HepG2 (cell line): Measurements from ENCODE around the gene OR6B2. TPM values are rescaled to one million over a fixed set of nuclear protein-coding genes. Genes with fewer than 3 reads are reported as not detected.

Experiments used
- ATAC-seq: fragments of 200-7000 bp; cut with Tn5 transposase; 3 replicates; pipeline ENCODE4 v1.9.1; 2020; ENCODE audit warnings: mild to moderate bottlenecking, moderate library complexity
- BruUV-seq: library from RNA; stranded (reverse); fragments of 400-500 nt; replicated peaks from 2 replicates; lab custom pipeline; 2021; lab: Mats Ljungman, UMichigan
- CTCF ChIA-PET: fragments of 300-600 bp; formaldehyde crosslinking; extraction: SDS; loops from one replicate; lab custom pipeline; 2021; ENCODE audit warnings: low total read pairs, inconsistent platforms, low intra/inter-chr PET ratio; lab: Yijun Ruan, JAX
- POLR2A ChIA-PET: fragments of 350-600 bp; sonication (Branson Sonifier 250); formaldehyde crosslinking; loops from one replicate; lab custom pipeline; 2020; ENCODE audit warnings: antibody characterized with exemption, inconsistent platforms; lab: Yijun Ruan, JAX
- DNase-seq: peaks from one replicate; pipeline ENCODE4 v3.0.0-alpha.2; 2015; ENCODE audit warnings: low spot score
- FAIRE-seq: peaks from 3 replicates; lab custom pipeline; 2011; peaks lifted over from hg19 to GRCh38; lab: Jason Lieb, UNC
- H2AFZ ChIP-seq: one replicate; pipeline ENCODE4 v1.6.1; 2011; ENCODE audit warnings: low read length, inconsistent platforms
- H3K27ac ChIP-seq: fragments of 300-600 bp; 3 replicates; pipeline ENCODE4 v1.8.0; 2011; ENCODE audit warnings: mixed run types, mild to moderate bottlenecking, mixed read lengths, low read length, inconsistent platforms; ENCODE audit not compliant: insufficient read depth; ENCODE audit errors: extremely low read length
- H3K27me3 ChIP-seq, 2 experiments: fragments of 200-600 bp in 1 of 2; 2 replicates in 1 of 2; 3 replicates in 1 of 2; pipeline versions ENCODE4 v1.6.0 to v1.8.0; 2011; ENCODE audit warnings: low read length in 2 of 2, mild to moderate bottlenecking in 2 of 2, moderate library complexity in 2 of 2, inconsistent platforms in 1 of 2; ENCODE audit not compliant: insufficient read depth in 2 of 2, control insufficient read depth in 1 of 2
- H3K36me3 ChIP-seq, 2 experiments: fragments of 200-600 bp in 1 of 2; replicated peaks in 1 of 2; 2 replicates in 1 of 2; 3 replicates in 1 of 2; pipeline versions ENCODE4 v1.5.1 to v1.8.0; 2011; ENCODE audit warnings: low read length in 2 of 2, inconsistent platforms in 1 of 2; ENCODE audit not compliant: insufficient read depth in 2 of 2, control insufficient read depth in 1 of 2
- H3K4me1 ChIP-seq: 2 replicates; pipeline ENCODE4 v1.5.1; 2012; ENCODE audit warnings: low read length, inconsistent platforms; ENCODE audit not compliant: insufficient read depth
- H3K4me2 ChIP-seq: 2 replicates; pipeline ENCODE4 v1.6.0; 2011; ENCODE audit warnings: low read depth, low read length, inconsistent platforms
- H3K4me3 ChIP-seq, 3 experiments: fragments of 200-600 bp in 1 of 3; sonication (generic), shearing (Covaris generic) in 1 of 3; replicated peaks in 1 of 3; 2 replicates each; pipeline ENCODE4 v1.5.1; 2011 to 2016; ENCODE audit warnings: low read length in 3 of 3, inconsistent platforms in 2 of 3, low read depth in 2 of 3, mild to moderate bottlenecking in 2 of 3, control low read depth in 1 of 3, mixed read lengths in 1 of 3; ENCODE audit not compliant: insufficient read depth in 1 of 3
- H3K79me2 ChIP-seq: one replicate; pipeline ENCODE4 v1.6.1; 2011; ENCODE audit warnings: low read length, inconsistent platforms; ENCODE audit not compliant: insufficient read depth
- H3K9ac ChIP-seq: 2 replicates; pipeline ENCODE4 v1.6.0; 2011; ENCODE audit warnings: mild to moderate bottlenecking, low read depth, low read length, inconsistent platforms; ENCODE audit not compliant: insufficient read depth
- H3K9me3 ChIP-seq: 2 replicates; pipeline ENCODE4 v1.5.1; 2012; ENCODE audit warnings: mild to moderate bottlenecking, low read length
- H4K20me1 ChIP-seq: 2 replicates; pipeline ENCODE4 v1.6.0; 2011; ENCODE audit warnings: inconsistent platforms, mild to moderate bottlenecking, low read length, moderate library complexity; ENCODE audit not compliant: insufficient read depth
- EHMT2 ChIP-seq: fragments of 200-600 bp; sonication (generic); IDR thresholded peaks from 2 replicates; pipeline ENCODE4 v1.7.0; 2017; ENCODE audit warnings: antibody characterized with exemption, low read depth, low read length, borderline replicate concordance
- IRF2 ChIP-seq: IDR thresholded peaks from 2 replicates; pipeline ENCODE4 v1.6.1; 2018; ENCODE audit warnings: missing genetic modification reagents, missing compliant biosample characterization
- MBD4 ChIP-seq: IDR thresholded peaks from 2 replicates; pipeline ENCODE4 v1.6.1; 2012; ENCODE audit warnings: low read length, inconsistent platforms, borderline replicate concordance
- NBN ChIP-seq: fragments of 450-650 bp; conservative IDR thresholded peaks from 2 replicates; pipeline ENCODE4 v1.6.1; 2017
- PAF1 ChIP-seq: IDR thresholded peaks from 2 replicates; pipeline ENCODE4 v1.6.1; 2016; ENCODE audit warnings: missing genetic modification reagents, missing compliant biosample characterization
- RBFOX2 ChIP-seq: fragments of 200-400 bp; formaldehyde crosslinking; IDR thresholded peaks from 2 replicates; pipeline ENCODE4 v1.6.1; 2017; ENCODE audit warnings: low read depth, mild to moderate bottlenecking, low read length
- RNF2 ChIP-seq: fragments of 450-650 bp; conservative IDR thresholded peaks from 2 replicates; pipeline ENCODE4 v1.6.1; 2016; ENCODE audit warnings: low read depth
- SAFB2 ChIP-seq: sonication (generic); formaldehyde crosslinking; IDR thresholded peaks from 2 replicates; pipeline ENCODE4 v1.5.1; 2020; ENCODE audit warnings: missing genetic modification reagents, low read depth, mild to moderate bottlenecking, borderline replicate concordance
- TSC22D2 ChIP-seq: sonication (generic); formaldehyde crosslinking; IDR thresholded peaks from 2 replicates; pipeline ENCODE4 v1.5.1; 2020; ENCODE audit warnings: missing genetic modification reagents, mild to moderate bottlenecking, borderline replicate concordance
- ZNF124 ChIP-seq: sonication (generic); formaldehyde crosslinking; IDR thresholded peaks from 2 replicates; pipeline ENCODE4 v1.4.0; 2020; ENCODE audit warnings: missing genetic modification reagents
- ZNF3 ChIP-seq: IDR thresholded peaks from 2 replicates; pipeline ENCODE4 v1.7.0; 2017; ENCODE audit warnings: inconsistent platforms
- ZNF619 ChIP-seq: sonication (generic); formaldehyde crosslinking; IDR thresholded peaks from 2 replicates; pipeline ENCODE4 v1.4.0; 2020; ENCODE audit warnings: mild to moderate bottlenecking, missing genetic modification reagents
- WGBS: methylation state at CpG from one replicate; pipeline ENCODE4 v1.1.6; 2017; ENCODE audit warnings: low lambda C conversion rate; 5-methylcytosine and 5-hydroxymethylcytosine counted together
- in situ Hi-C: cut with HindIII; loops from 2 replicates; pipeline ENCODE4 v1.10.0; 2017; ENCODE audit warnings: low pct_unique_long_range_greater_than_20kb; ENCODE audit not compliant: extremely low pct_ligation_motif_present
- intact Hi-C: fragments of 100-400 bp; cut with micrococcal nuclease; formaldehyde crosslinking; loops from one replicate; pipeline ENCODE4 v1.10.0; 2022; ENCODE audit not compliant: unreplicated experiment
- polyA plus RNA-seq, 8 experiments: library from polyadenylated mRNA; depleted of rRNA in 3 of 8; stranded (reverse) in 7 of 8; unstranded in 1 of 8; fragments of >200 nt; fragmentation: Illumina TruSeq in 4 of 8; extraction: Trizol in 4 of 8; gene quantifications; 2 replicates each; pipeline versions ENCODE4 v1.2.1 to v1.2.3, GENCODE V29; 2011 to 2016; ENCODE audit warnings: low read depth in 4 of 8, missing spikeins in 1 of 8, mixed read lengths in 1 of 8; ENCODE audit not compliant: insufficient read depth in 1 of 8
- total RNA-seq, 5 experiments: library from RNA; depleted of rRNA; stranded (reverse); fragments of >200 nt; fragmentation: Illumina TruSeq; extraction: Trizol; gene quantifications; 2 replicates each; pipeline ENCODE4 v1.2.3, GENCODE V29; 2016; ENCODE audit warnings: low read depth in 1 of 5
- TF ChIP-seq, protein P1 (sequence below): IDR thresholded peaks from 2 replicates; pipeline ENCODE4 v1.4.0; 2020; ENCODE audit warnings: mild to moderate bottlenecking, missing genetic modification reagents
- TF ChIP-seq, protein P2 (sequence below): IDR thresholded peaks from 2 replicates; pipeline ENCODE4 v1.6.1; 2016; ENCODE audit warnings: mild to moderate bottlenecking, missing biosample characterization, missing genetic modification reagents
- TF ChIP-seq, protein P3 (sequence below): sonication (generic); formaldehyde crosslinking; IDR thresholded peaks from 2 replicates; pipeline ENCODE4 v1.5.0; 2020; ENCODE audit warnings: missing genetic modification reagents, mild to moderate bottlenecking, borderline replicate concordance

Gene OR6B2
- total and polyA plus RNA-seq, 2 of the 13 experiments (the other 11 are each of a cell fraction or from before 2014, with no cell fraction given), result not detected

DNA sequence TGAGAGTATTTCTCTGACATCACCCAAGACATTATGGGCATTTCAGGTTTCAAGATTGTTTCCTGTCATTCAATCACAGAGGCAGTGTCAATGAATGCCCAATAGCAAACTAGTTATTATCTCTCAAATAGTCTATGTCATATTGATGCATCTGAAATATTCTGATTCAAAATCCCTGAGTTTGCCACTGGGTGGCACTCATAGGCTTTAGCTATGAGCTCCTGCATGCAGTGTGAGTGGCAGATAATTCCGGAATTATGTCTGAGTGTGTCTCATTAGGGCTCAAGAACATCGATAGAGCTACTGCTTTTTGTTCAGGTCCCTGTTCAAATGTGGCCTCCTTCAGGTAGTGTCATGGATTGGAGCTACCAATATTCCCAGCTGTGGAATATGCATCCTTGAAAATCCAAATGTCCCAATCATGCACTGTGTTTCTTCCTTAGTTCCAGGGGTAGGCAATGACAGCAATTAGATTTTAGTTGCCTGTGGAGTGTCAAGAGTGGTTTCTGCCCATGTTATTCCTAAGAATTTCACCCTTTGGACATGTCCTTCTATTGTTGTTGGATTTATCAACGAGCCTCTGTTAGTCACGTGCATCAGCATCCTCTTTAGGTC lies 30.9 kb upstream of the OR6B2 start (continued):
- TF ChIP-seq, protein P1, sequence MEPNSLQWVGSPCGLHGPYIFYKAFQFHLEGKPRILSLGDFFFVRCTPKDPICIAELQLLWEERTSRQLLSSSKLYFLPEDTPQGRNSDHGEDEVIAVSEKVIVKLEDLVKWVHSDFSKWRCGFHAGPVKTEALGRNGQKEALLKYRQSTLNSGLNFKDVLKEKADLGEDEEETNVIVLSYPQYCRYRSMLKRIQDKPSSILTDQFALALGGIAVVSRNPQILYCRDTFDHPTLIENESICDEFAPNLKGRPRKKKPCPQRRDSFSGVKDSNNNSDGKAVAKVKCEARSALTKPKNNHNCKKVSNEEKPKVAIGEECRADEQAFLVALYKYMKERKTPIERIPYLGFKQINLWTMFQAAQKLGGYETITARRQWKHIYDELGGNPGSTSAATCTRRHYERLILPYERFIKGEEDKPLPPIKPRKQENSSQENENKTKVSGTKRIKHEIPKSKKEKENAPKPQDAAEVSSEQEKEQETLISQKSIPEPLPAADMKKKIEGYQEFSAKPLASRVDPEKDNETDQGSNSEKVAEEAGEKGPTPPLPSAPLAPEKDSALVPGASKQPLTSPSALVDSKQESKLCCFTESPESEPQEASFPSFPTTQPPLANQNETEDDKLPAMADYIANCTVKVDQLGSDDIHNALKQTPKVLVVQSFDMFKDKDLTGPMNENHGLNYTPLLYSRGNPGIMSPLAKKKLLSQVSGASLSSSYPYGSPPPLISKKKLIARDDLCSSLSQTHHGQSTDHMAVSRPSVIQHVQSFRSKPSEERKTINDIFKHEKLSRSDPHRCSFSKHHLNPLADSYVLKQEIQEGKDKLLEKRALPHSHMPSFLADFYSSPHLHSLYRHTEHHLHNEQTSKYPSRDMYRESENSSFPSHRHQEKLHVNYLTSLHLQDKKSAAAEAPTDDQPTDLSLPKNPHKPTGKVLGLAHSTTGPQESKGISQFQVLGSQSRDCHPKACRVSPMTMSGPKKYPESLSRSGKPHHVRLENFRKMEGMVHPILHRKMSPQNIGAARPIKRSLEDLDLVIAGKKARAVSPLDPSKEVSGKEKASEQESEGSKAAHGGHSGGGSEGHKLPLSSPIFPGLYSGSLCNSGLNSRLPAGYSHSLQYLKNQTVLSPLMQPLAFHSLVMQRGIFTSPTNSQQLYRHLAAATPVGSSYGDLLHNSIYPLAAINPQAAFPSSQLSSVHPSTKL (CRISPR knock-in tag), result 0 out of 2 replicates have a peak, but pooled peaks have one; percentile 26
- no peak for TF ChIP-seq RNF2
- no peak for TF ChIP-seq NBN
- no peak for TF ChIP-seq TSC22D2

DNA sequence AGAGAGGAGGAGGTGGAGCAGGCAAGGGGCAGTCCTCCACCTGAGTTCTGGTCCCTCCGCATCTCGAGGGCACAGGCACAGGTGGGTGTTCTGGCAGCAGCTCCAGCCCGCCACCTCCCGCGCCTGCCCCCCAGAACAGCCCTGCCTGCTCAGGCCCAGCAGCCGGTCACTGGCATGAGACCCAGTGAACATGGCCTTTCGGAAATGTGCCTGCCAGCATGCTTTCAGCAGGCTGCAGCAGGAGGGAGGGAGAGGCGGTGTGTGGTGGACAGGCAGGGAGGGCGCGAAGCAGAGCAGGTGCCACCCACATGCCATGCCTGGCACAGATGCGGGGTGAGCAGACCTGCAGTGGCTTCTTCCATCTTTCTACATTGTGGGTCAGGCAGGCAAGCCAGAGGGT lies 26.4 kb upstream of the OR6B2 start:
- Histone ChIP-seq H3K27ac (no peak overlapping the region), H3K36me3 (no peaks in the 10 kb centered on the region), H3K4me3 (no peak overlapping the region), H3K9me3 (no peaks in the 10 kb centered on the region), H4K20me1 (no peaks in the 10 kb centered on the region; the same call in 1 of the 2 replicates), H3K79me2 (no peaks in the 10 kb centered on the region), H2AFZ (no peak overlapping the region), H3K4me2 (no peak overlapping the region), H3K9ac (no peak overlapping the region), H3K4me1 (peaks cover 11% of the 10 kb centered on the region; the same call in 1 of the 2 replicates), H3K27me3 (peaks cover 3 to 55% of the 10 kb centered on the region in 2 experiments; a peak in 4 of 5 replicates)
- 32% methylated on average over 7 of the region's 11 CpGs for WGBS
- no peak for FAIRE-seq
- BruUV-seq, result no TSS peak
- in situ Hi-C loops, result no loop called here
- POLR2A ChIA-PET, result no interaction called here
- CTCF ChIA-PET, result no interaction called here
- intact Hi-C loops, result no loop called here
- no peak for DNase-seq
- no peak for ATAC-seq
- TF ChIP-seq SAFB2, result no peak
- TF ChIP-seq IRF2 (CRISPR knock-in tag), result no peak
- TF ChIP-seq ZNF3, result no peak
- TF ChIP-seq ZNF124 (CRISPR knock-in tag), result no peak
- TF ChIP-seq, protein P2, sequence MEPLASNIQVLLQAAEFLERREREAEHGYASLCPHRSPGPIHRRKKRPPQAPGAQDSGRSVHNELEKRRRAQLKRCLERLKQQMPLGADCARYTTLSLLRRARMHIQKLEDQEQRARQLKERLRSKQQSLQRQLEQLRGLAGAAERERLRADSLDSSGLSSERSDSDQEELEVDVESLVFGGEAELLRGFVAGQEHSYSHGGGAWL (CRISPR knock-in tag), result no peak
- TF ChIP-seq, protein P3, sequence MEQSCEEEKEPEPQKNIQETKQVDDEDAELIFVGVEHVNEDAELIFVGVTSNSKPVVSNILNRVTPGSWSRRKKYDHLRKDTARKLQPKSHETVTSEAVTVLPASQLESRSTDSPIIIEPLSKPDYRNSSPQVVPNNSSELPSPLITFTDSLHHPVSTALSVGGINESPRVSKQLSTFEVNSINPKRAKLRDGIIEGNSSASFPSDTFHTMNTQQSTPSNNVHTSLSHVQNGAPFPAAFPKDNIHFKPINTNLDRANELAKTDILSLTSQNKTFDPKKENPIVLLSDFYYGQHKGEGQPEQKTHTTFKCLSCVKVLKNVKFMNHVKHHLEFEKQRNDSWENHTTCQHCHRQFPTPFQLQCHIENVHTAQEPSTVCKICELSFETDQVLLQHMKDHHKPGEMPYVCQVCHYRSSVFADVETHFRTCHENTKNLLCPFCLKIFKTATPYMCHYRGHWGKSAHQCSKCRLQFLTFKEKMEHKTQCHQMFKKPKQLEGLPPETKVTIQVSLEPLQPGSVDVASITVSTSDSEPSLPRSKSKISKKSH (CRISPR knock-in tag), result no peak
- TF ChIP-seq RBFOX2, result no peak
- TF ChIP-seq MBD4, result no peak
- no peak for TF ChIP-seq ZNF619
- TF ChIP-seq PAF1 (CRISPR knock-in tag), result no peak
- TF ChIP-seq EHMT2, result no peak
